Lower leg skin (tissue), 3 donors: ENCODE results near the gene TLE4.

ENCODE experiments used
- CTCF ChIP-seq, 3 donors: fragments of 450-650 bp; IDR thresholded peaks; one replicate each; pipeline ENCODE4 v1.5.1; 2016; ENCODE audit warnings: antibody characterized with exemption in 3 of 3, mild to moderate bottlenecking in 3 of 3, moderate library complexity in 2 of 3
- POLR2A ChIP-seq, 2 donors: fragments of 450-650 bp; IDR thresholded peaks; one replicate each; pipeline ENCODE4 v1.6.1; 2016 to 2017; ENCODE audit warnings: antibody characterized with exemption in 2 of 2, mild to moderate bottlenecking in 1 of 2, moderate library complexity in 1 of 2

- TF ChIP-seq CTCF (IDR thresholded peaks at IDR 0.05) (no peak), POLR2A (IDR thresholded peaks at IDR 0.05) (no peak)
Observed at GRCh38 chr9:79700607-79701360, 129.0 kb downstream of the TLE4 start.
